ENCODE measurements around the gene ARHGAP15.

The ARHGAP15 gene

GRCh38 chr2:143452817-143453451 is 323.7 kb downstream of the ARHGAP15 start:
- Histone ChIP-seq H4K20me1 (ENCODE audit: low read depth, low read length) (no peaks in the 10 kb centered on the region), H3K27ac (ENCODE audit: low read depth, low read length) (no peak overlapping the region), H3K9ac (ENCODE audit: low read length) (no peak overlapping the region), H3K79me2 (ENCODE audit: insufficient read depth, low read length) (no peaks in the 10 kb centered on the region), H3K27me3 (ENCODE audit: low read length) (no peaks in the 10 kb centered on the region), H3K4me3 (ENCODE audit: insufficient read depth, low read length, poor library complexity, severe bottlenecking) (no peak overlapping the region), H3F3A (ENCODE audit: insufficient read depth) (no peaks in the 10 kb centered on the region), H3K9me3 (ENCODE audit: insufficient read depth, low read length) (no peaks in the 10 kb centered on the region), H2AFZ (ENCODE audit: low read depth, low read length, severe bottlenecking) (no peak overlapping the region), H3K36me3 (ENCODE audit: low read length) (no peaks in the 10 kb centered on the region), H3K9me2 (replicated peaks; ENCODE audit: insufficient read depth, low read length) (no peaks in the 10 kb centered on the region), H3K4me2 (ENCODE audit: low read depth, low read length, poor library complexity, severe bottlenecking) (no peak overlapping the region)
- no peak for TF ChIP-seq EZH2phosphoT487 (conservative IDR thresholded peaks at IDR 0.05; ENCODE audit: low read length)
- TF ChIP-seq, protein P1, sequence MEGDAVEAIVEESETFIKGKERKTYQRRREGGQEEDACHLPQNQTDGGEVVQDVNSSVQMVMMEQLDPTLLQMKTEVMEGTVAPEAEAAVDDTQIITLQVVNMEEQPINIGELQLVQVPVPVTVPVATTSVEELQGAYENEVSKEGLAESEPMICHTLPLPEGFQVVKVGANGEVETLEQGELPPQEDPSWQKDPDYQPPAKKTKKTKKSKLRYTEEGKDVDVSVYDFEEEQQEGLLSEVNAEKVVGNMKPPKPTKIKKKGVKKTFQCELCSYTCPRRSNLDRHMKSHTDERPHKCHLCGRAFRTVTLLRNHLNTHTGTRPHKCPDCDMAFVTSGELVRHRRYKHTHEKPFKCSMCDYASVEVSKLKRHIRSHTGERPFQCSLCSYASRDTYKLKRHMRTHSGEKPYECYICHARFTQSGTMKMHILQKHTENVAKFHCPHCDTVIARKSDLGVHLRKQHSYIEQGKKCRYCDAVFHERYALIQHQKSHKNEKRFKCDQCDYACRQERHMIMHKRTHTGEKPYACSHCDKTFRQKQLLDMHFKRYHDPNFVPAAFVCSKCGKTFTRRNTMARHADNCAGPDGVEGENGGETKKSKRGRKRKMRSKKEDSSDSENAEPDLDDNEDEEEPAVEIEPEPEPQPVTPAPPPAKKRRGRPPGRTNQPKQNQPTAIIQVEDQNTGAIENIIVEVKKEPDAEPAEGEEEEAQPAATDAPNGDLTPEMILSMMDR (IDR thresholded peaks at IDR 0.05; ENCODE audit: insufficient read depth, low read length, poor library complexity, severe bottlenecking) = no peak

DNA sequence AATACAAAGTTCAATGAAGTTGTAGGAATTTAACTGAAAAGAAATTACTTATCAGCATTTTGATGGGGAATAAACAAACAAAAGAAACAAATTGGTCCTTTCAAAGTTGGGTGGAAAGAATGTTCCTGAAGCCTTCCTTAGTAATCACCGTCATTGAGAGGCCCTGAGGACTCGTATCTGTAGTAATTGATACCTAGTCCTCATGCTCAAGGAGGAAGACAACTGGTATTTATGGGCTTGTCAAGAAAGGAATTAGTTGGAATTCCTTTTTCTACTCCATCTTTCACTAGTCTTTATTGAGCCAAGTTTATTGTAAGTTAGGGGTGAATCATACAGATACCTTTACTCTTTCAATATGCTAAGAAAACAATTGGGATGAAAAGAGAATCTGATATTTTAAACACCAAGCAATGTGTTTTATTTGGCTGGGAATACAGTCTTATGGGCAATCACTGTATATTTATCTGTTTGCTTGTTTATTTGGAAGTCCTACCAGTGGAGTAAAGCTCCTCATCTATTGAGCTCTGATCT is 324.8 kb downstream of the ARHGAP15 start:
- H3K36me3 ChIP-seq (ENCODE audit: low read length) = no peaks in the 10 kb centered on the region; the same call in 1 of the 2 replicates
- no peak overlapping the region for H2AFZ ChIP-seq (ENCODE audit: low read depth, low read length, severe bottlenecking)
- H3K9ac ChIP-seq (ENCODE audit: low read length) = no peak overlapping the region
- no peaks in the 10 kb centered on the region for H3K9me2 ChIP-seq (replicated peaks; ENCODE audit: insufficient read depth, low read length)
- H3K4me2 ChIP-seq (ENCODE audit: low read depth, low read length, poor library complexity, severe bottlenecking) = no peak overlapping the region
- H3F3A ChIP-seq (ENCODE audit: insufficient read depth) = no peaks in the 10 kb centered on the region
- H3K27me3 ChIP-seq (ENCODE audit: low read length) = no peaks in the 10 kb centered on the region
- H3K79me2 ChIP-seq (ENCODE audit: insufficient read depth, low read length) = no peaks in the 10 kb centered on the region
- no peaks in the 10 kb centered on the region for H3K9me3 ChIP-seq (ENCODE audit: insufficient read depth, low read length)
- no peak overlapping the region for H3K27ac ChIP-seq (ENCODE audit: low read depth, low read length)
- TF ChIP-seq, protein P1 (IDR thresholded peaks at IDR 0.05; ENCODE audit: insufficient read depth, low read length, poor library complexity, severe bottlenecking) = no peak
- no peak overlapping the region for H3K4me3 ChIP-seq (ENCODE audit: insufficient read depth, low read length, poor library complexity, severe bottlenecking)
- no peaks in the 10 kb centered on the region for H4K20me1 ChIP-seq (ENCODE audit: low read depth, low read length)

DNA sequence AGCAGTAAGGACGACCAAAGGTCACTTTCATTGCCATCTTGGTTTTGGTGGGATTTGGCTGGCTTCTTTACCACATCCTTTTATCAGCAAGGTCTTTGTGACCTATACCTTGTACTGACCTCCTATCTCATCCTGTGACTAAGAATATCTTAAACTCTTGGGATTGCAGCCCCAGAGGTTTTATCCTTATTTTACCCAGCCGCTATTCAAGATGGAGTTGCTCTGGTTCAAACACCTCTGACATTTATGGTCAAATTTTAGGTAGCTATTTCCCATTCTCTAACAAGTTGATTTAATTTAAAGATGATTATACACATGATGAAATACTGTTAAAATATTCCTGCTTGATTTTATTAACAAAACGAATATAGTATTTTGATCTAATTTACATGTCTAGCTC is 326.1 kb downstream of the ARHGAP15 start:
- Histone ChIP-seq H3K4me2 (ENCODE audit: low read depth, low read length, poor library complexity, severe bottlenecking) (no peak overlapping the region), H4K20me1 (ENCODE audit: low read depth, low read length) (no peaks in the 10 kb centered on the region), H3K79me2 (ENCODE audit: insufficient read depth, low read length) (no peaks in the 10 kb centered on the region), H2AFZ (ENCODE audit: low read depth, low read length, severe bottlenecking) (no peak overlapping the region), H3K9me3 (ENCODE audit: insufficient read depth, low read length) (no peaks in the 10 kb centered on the region), H3K9ac (ENCODE audit: low read length) (no peak overlapping the region), H3K9me2 (replicated peaks; ENCODE audit: insufficient read depth, low read length) (no peaks in the 10 kb centered on the region), H3K27me3 (ENCODE audit: low read length) (no peaks in the 10 kb centered on the region), H3K4me3 (ENCODE audit: insufficient read depth, low read length, poor library complexity, severe bottlenecking) (no peak overlapping the region), H3K36me3 (ENCODE audit: low read length) (no peaks in the 10 kb centered on the region; the same call in 1 of the 2 replicates), H3F3A (ENCODE audit: insufficient read depth) (no peaks in the 10 kb centered on the region), H3K27ac (ENCODE audit: low read depth, low read length) (no peak overlapping the region)
- TF ChIP-seq EZH2phosphoT487 (conservative IDR thresholded peaks at IDR 0.05; ENCODE audit: low read length) = no peak
- TF ChIP-seq, protein P1 (IDR thresholded peaks at IDR 0.05; ENCODE audit: insufficient read depth, low read length, poor library complexity, severe bottlenecking) = no peak

Data from SU-DHL-6 (cell line).